Measurements from ENCODE around the gene NDUFV2.

The NDUFV2 gene

DNA sequence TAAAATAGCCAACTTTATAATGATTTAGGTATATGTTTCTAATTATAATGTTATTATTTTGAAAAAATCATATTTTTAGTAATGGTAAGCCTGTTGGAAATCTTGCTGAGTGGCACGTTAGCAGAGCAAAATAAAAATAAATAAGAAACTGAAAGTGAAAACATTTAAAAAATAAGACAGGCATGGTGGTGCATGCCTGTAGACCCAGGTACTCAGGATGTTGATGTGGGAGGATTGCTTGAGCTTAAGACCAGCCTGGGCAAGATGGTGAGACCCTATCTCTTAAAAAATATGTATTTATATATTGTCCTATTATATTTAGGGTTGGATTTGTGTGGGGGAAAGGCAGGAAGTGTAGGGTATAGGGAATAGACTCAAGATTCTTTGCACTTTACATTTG is 18.3 kb downstream of the NDUFV2 start:
- DNase-seq, result peak in 1 of 2 donors; percentile 33

DNA sequence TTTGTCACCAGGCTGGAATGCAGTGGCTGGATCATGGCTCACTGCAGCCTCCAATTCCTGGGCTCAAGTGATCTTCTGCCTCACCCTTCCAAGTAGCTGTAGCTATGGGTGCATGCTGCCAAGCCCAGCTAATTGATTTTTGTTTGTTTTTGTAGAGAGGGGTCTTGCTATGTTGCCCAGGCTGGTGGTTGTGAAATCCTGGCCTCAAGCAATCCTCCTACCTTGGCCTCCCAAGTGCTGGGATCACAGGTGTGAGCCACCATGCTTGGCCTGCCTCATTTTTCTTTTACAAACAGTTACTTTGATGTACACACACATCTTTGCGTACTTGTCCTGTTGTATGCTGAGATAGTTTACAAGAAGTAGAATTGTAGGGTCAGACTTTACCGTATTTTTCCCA is 21.0 kb downstream of the NDUFV2 start:
- DNase-seq, result no peak

DNA sequence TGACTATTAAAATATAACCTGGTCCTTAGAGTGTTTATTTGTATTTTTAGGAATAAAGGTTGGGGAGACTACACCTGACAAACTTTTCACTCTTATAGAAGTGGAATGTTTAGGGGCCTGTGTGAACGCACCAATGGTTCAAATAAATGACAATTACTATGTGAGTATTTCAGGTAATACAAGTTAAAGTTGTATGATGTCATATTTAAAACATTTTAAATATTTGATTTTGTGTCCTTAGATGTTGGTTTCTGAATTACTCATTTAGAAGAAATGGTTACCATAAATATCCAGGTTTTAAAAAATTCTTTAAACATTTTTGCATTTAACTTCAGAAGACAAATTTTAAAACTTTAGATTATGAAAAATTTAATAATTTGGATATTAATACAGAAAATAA is 22.3 kb downstream of the NDUFV2 start:
- DNase-seq, result no peak

DNA sequence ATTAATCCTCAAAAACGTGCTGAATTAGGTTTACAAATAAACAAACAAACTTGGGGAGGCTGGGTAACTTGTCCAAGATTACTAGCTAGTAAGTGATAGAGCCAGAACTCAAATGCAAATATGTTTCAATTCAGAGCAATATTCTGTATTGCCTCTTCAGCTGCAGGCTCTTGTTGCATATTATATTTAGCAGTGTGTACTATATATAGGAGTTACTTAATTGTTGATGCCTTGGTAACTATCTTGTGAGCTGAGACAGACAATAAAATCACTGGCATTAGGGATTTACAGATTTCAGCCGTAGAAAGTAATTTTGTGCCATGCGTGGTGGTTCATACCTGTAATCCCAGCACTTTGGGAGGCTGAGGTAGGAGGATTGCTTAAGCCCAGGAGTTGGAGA is 23.8 kb downstream of the NDUFV2 start:
- no peak for DNase-seq

DNA sequence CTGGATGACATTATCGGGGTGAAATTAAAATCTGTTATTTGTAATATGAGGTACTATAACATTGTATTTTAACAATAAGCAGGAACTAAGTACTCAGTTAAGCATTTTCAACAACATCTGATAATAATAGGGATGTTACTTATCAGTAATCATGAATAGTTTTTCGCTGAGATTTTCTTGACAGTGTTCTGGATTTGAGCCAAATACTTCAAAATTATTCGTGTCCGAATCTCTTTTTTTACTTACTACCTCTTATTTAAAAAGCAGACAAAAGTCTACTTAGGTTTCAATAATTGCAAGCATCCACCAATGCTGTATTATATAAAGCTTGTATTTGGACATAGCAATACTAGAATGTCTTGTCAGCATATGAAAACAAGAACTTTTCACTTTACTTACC is 27.7 kb downstream of the NDUFV2 start:
- DNase-seq, result no peak

DNA sequence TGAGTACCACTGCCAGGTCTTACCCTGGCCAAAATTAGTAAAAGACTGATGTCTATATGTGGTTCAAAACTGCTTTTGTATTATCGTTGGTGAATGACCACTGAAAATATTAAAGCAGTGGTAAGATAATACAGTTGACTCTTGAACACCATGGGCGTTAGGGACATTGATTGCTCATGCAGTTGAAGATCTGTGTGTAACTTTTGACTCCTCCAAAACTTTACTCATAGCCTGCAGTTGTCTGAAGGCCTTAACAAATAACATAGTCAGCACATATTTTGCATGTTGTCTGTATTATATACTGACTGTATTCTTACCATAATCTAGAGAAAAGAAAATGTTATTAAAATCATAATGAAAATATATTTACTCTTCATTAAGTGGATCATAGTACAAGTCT is 28.3 kb downstream of the NDUFV2 start:
- DNase-seq, result no peak

DNA sequence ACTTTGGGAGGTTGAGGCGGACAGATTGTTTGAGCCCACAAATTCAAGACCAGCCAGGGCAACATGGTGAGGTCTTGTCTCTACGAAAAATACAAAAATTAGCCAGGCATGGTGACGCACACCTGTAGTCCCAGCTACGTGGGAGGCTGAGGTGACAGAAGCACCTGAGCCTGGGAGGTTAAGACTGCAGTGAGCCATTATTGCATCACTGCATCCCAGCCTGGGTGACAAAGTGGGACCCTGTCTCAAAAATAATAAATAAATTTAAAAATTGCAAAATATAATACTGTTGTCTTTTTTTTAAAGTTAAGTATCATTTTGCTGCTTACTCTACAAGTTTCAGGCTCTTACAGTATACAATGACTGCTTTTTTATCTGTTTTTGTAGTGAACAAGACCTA is 30.1 kb downstream of the NDUFV2 start:
- no peak for DNase-seq

DNA sequence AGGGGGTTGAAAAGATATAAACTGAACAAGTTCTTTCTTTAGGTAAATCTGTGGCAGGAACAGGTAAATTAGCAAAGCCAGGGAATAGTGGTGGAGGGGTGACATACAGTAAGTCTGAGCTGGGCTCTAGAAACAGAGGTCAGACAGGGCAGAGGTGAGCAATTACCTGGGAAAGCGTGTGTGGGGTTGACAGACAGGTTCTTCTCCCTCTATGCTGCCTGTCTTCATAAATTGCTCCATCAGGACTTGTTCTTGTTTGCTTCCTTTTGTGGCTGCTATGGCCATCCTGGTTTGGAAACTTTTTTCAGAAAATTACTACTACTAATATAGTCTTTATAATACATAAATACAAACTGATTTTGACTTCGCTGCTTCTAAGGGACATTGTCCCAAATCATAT is 30.7 kb downstream of the NDUFV2 start:
- DNase-seq, result no peak

DNA sequence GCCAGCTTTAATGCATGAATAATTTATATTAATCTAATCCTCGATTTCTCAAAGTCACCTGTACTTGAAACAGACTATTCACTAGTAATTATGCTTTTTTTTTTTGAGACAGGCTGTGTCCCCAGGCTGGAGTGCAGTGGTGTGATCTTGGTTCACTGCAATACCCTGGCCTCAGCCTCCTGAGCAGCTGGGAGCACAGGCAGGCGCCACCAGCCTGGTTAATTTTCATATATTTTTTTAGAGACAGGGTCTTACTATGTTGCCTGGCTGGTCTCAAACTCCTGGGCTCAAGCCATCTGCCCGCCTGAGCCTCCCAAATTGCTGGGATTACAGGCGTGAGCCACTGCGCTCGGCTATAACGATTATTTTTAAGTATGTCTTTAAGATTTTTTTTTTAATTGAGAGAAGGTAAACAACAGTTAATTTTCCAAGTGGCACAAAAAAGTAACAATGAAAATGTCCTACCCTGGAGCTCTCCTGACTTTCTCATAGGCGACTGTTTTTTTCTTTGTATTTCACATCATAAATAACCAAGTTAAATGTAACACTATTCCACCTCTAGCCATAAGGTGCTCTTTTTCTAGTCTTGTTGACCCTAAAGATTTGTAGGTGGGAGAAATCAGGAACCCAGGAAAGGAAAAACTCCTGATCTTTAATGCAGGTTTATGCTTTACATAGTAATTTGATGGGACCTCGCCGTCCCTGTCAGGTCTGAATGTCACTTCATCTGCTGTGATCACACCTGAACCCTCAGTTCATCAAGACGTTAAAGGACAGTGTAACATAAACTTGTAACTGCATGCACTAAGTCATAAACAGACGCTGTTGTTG is 32.8 kb downstream of the NDUFV2 start:
- no peak for DNase-seq

DNA sequence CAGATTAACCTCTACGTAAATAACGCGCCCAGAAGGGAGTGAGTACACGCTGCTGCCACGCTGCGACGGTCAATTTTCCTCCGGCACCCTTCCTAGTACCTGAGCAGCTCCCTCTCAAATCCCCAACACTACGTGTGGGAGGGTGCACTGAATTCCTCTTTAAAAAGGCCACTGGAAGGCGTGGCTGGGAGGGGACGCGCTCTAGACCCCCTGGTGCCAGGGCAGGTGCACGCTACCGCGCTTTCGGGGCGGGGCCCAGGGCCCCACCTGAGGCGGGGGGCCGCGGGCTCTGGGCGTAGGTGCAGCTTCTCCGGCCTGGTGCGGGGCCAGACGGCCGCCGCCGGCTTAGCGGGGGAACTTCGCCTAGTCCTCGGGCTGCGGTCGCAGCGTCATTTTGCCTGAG is 33.4 kb downstream of the NDUFV2 start:
- DNase-seq, result no peak

DNA sequence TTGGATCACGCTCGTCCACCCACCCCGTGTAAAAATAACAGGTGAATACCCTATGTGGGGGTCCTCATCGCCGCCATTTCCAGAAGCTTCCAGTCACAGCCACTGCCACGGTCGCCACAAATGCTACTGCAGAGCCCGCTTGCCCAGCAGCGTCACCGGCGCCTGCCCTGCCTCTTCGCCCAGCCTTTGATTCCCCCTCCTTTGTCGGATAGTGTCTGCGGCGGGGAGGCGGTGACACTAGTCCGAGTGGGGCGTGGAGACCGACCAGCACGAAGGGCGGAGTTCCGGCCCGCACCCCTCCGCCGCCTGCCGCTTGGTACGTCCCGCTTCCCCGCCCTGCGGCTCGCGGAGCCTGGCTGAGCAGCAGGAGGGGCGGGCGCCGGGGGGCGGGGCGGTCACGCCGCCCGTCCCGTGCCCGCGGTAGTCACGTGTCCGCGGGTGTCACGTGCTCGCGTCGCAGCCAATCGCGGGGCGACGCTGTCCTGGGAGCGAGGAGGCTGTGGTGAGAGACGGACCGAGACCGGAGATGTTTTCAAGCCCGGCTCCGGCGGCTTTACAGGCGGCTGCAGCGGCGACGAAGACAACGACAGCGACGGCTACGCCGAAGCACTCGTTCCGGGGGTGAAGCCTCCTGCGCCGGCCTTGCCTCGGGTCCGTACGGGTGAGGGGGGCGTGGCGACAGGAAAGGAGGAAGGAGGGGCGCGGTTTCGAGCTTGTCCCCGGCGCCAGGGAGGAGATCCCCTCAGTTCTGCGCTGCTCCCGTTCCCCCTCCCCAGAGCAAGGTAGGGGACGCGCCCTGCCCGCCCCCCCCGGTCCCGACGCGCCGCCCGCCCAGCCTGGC is 34.0 kb downstream of the NDUFV2 start, which contains the start of gene ANKRD12:
Gene ANKRD12, plus strand, starts transcription at position 467 of the 841 bp plus-strand sequence. CDS start 45,652 bp downstream, outside the sequence.
- peak; percentile 94 to 99 for DNase-seq

DNA sequence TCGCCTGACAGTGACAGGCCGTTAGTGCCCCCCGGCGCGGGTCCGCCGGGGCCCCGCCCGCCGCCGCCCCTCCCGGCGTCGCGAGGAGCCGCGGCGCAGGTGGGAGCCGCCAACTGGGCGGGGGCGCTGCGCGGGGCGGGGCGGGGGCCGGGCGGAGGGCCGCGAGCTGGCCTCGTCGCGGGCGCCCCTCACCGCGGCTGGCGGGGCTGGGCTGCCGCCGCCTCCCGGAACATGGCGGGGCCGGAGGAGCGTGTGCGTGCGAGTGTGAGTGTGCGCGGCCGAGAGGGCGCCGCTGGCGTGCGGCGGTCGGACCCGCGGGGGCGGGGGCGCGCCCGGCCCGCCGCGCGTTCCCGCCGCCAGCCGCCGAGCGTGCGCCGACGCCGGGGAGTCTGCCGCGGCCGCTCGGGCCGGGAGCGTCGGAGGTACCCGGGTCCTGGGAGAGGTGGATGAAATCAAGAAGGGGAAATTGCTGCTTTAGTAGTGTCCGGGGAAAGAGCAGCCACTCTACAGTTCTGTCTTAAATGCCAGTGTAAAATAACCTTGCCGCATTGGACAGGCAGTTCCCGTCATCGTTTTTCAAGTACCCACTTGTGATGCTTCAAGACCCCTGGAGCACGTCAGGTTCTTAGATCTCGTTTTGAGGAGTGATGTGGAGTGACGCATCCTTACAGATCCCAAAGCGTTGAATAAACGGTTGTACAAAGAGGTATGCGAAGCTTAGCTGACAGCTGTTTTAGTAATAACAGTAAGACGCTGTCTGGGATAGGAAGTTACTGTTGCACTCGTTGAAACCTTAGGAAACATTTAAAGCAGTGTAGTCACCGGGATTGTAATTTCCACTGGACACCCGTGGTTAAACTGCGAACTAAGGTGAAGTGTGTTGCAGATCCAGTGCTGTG is 34.9 kb downstream of the NDUFV2 start:
- DNase-seq, result peak; percentile 60 to 77

DNA sequence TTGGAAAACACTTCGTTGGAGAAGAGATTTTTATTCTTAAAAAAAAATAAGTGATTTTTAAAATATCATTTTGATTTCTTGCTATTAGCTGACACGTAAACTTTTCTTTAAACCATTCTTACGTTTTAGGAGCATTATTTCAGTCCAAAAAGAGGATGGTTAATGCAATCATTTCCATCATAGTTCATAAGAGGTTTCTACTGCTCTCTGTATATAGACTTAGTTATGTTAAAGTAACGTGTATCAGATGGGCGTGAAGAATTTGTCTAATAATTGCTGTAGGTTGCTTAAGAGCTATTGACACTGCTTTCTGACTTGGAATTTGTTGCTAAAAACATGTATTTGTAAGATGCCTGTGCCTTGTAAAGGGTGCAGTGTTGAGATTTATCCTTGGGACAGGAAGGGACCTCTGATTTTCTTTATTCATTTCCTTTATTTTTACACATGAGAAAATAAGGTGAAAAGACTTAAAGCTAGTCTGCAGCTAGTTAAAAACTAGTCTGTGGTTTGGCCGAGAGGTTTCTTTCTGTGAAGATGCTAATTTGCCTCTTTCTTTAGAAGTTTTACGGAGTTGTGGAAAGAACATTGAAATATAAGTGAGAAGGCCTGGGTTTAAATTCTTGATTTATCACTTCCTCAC is 37.0 kb downstream of the NDUFV2 start:
- DNase-seq, result no peak

DNA sequence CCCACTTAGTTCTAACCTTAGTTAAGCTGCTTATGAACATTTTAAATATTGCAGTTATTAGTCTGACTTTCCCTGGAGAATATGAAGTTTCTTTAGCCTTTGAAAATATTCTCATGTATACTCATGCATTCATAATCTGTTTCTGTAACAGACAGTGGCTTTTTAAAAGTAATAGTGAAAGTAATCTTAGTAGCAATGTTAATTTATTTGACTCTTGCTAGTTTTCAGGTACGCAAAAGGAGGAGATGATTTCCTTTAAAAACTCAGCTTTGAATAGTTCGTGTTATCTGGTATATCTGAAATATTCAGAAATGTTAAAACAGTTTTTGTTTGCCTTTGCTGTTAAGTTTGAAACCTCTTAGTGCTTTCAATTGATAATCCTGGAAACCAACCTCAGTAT is 37.9 kb downstream of the NDUFV2 start:
- DNase-seq, result no peak

DNA sequence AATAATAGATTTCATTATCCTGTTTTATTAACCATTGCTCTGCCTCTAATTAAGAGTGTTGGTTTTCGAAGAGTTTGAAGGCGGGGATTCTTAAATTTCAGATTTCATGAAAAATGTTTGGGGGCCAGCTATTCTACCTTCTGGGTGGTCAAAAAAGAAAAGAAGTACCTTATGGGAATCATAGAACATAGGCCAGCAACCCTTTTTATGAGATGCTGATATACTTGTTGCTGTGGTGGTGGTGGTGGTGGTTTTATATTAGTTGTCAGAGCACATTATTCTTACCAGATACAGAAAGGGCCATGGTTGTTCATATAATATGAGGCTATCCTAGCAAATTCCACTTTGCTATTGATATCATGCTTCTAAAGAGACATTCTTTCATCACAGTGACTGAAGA is 38.5 kb downstream of the NDUFV2 start:
- no peak for DNase-seq

DNA sequence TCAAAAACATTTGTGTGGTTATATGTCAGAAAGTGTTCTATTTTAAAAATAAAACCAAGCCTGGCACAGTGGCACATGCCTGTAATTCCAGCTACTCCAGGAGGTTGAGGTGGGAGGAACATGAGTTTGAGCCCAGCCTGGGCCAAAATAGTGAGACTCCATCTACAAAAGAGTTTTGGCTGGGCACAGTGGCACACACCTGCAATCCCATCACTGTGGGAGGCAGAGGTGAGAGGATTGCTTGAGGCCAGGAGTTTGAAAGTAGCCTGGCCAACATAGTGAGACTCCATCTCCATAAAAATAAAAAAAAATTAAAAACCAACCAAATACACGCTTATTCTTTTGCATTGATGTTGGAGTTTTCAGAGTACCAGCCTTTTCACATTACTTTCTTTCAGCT is 43.7 kb downstream of the NDUFV2 start:
- DNase-seq, result no peak

DNA sequence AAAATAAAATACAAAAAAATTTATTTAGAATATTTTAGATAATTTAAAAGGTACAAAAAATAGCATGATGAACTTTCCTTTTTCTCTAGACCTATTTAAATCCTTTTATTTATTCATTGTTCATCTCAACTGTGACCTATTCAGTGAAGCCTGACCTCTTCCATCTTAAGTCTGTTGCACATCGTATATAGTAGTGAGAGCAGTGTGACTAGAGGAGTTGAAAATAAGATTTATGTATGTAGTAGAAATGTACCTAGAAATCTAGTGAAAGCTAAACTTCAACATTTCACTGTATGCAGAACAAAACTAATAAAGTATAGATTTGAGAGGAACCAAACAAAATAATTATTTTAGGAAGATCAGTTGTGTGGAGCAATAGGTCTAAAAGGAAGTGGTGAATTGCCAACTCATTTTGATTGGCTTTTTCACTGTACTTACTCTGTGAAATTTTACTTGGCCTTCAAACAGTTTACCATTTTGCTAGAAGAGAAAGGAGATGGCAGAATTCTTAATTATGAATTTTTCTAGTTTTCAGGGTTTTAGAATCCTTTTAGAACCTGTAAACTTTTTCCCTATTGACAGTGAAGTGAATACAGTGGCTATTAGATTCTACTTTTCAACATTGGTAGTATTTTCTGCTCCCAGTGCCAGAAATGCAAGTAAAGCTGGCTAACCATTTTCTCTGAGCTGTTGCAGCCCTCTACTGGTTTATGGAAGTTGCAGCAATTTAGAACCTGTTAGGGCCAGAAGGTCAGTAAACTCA is 45.1 kb downstream of the NDUFV2 start:
- peak in 1 of 2 donors; percentile 47 for DNase-seq

DNA sequence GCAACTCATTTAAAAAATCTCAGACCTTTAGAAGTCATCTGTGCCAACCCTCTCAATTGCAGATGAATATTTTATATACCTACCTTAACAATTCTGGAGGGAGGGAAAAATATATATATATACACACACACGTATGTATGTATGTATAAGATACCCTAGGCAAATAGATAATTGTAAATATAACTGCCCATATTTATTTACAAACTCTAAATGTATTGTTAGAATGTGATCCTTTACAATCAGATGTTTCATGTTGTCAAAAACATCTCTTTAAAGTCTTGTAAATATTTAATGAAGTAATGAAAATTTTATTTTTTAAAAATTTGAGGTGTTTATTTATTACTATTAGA is 45.7 kb downstream of the NDUFV2 start:
- no peak for DNase-seq

DNA sequence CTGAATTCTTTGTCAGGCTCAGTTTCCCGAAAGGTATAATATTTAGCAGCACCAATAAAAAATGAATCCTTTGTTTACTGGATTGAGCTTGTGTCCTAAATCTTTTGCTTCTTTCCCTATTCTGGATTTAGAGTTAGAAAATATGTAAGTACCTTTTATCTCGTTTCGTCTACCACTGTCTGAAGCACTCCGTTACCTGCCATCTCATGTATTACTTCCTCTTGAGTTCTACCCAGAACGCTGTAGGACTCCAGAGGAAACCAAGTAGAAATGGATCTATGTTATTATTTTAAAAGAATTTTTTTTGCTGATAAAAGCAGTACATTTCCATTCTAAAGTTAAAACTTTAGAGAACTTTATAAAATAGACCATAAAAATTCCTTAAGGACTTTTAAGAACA is 47.6 kb downstream of the NDUFV2 start:
- no peak for DNase-seq

DNA sequence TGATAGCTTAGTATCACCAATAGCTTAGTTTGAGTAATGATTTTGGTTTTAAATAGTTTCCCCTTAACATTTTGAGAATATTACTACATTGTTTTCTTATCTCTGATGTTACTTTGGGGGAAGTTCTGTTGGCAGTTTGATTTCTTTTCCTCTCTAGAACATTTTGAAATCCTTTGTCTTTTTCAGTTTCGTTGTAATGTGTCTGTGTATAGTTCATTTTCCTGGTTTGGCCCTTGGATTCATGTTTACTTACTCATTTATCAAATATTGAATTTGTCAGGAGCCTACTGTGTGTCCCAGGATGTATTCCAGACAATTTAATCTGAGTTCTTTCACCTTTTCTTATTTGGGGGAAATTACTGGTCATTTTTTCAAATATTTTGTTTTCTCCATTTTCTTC is 50.8 kb downstream of the NDUFV2 start:
- DNase-seq, result no peak

DNA sequence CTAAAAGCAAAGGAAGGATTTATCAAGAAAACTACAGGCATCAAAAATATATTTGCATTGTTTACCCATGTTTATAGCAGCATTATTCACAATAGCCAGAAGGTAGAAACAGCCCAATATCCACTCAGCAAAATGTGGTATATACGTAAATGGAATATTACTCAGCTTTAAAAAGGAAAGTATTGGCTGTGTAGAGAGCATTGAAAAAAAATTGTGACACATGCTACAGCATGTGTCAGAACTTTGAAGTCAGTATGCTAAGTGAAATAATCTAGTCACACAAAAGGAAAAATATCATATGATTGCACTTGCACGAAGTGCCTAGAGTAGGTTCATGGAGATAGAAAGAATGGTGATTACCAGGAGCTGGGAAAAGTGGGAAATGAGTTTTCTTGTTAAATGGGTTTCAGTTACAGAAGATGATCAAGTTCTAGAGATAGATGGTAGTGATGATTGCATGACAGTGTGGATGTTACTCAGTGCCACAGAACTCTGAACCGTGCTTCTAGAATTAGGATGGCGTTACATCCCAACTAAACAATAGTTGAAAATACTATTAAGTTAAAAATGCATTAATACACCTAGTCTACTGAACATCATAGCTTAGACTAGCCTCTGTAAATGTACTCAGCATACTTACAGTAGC is 54.2 kb downstream of the NDUFV2 start:
- no peak for DNase-seq
